WI38 (cell line): Measurements from ENCODE around the gene CELF2.

Experiments used
- H3K4me3 ChIP-seq: 2 replicates; pipeline ENCODE4 v1.5.1; 2011; ENCODE audit warnings: low read depth, mild to moderate bottlenecking, control low read depth, low read length
- TF ChIP-seq, protein P1 (sequence below): IDR thresholded peaks from 2 replicates; pipeline ENCODE4 v1.5.1; 2012; ENCODE audit warnings: low read depth, mild to moderate bottlenecking, control low read depth, low read length

Gene CELF2

DNA sequence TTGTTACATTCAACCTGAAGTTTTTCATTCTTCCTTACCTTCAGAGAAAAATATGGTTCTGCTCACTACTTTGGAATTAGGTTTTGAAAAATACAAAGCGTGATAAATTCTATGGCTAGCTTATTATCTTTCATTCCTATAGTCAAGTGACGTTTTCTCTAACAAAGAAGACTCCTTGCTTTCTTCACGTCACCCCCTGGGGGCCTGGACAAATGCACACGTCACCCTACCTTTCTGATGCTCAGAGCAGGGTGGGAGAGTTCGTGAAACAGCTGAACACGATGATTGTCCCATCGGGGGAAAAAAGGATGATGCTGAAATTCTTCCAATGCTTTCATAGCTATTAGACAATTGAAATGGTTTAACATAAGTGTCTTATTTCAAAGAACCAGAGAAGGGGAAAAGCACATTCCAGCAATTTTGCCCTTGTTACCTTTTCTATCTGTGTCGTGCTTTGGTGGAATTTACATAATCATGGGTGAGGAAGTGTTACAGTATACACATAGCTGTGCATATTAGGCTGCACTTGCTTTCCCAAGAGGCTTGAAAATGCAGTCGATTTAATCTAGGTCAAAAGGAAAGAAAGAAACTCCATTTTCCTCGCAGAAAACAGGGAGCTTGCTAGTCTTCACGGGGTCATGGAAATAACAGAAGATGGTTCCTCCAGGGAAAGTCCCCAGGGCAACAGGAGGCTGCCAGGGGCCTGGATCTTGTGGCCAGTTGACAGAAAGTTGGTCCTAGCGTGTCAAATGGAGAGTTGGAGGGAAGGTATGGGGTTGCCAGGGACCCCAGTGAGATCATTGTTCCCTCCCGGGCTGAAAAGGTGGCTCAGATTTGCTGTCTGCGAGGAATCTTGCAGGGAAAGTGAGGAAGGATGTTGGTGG is 189.2 kb downstream of the CELF2 start:
- no peak overlapping the region for H3K4me3 ChIP-seq
- TF ChIP-seq, protein P1, sequence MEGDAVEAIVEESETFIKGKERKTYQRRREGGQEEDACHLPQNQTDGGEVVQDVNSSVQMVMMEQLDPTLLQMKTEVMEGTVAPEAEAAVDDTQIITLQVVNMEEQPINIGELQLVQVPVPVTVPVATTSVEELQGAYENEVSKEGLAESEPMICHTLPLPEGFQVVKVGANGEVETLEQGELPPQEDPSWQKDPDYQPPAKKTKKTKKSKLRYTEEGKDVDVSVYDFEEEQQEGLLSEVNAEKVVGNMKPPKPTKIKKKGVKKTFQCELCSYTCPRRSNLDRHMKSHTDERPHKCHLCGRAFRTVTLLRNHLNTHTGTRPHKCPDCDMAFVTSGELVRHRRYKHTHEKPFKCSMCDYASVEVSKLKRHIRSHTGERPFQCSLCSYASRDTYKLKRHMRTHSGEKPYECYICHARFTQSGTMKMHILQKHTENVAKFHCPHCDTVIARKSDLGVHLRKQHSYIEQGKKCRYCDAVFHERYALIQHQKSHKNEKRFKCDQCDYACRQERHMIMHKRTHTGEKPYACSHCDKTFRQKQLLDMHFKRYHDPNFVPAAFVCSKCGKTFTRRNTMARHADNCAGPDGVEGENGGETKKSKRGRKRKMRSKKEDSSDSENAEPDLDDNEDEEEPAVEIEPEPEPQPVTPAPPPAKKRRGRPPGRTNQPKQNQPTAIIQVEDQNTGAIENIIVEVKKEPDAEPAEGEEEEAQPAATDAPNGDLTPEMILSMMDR = no peak

DNA sequence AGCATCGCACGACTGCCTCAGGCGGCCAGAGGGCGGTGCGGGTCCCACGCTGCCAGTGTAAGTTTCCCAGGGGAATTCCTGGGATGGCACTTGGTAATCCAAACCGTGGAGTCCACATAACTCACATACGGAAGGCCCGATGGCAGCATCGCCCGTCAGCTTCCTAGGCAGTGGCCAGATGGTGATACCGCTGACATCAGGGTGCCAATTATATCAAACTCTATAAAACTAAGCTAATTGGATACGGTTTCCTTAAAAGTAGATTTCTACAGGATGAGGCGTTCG is 189.8 kb downstream of the CELF2 start:
- TF ChIP-seq, protein P1 = no peak
- no peak overlapping the region for H3K4me3 ChIP-seq

GRCh38 chr10:11208243-11208642 is 190.6 kb downstream of the CELF2 start:
- TF ChIP-seq, protein P1 = no peak
- H3K4me3 ChIP-seq = no peak overlapping the region

- no peak overlapping the region for H3K4me3 ChIP-seq
- TF ChIP-seq, protein P1 = no peak
These were observed 191.5 kb downstream of the CELF2 start for GRCh38 chr10:11208908-11209829.

- H3K4me3 ChIP-seq = no peak overlapping the region
- TF ChIP-seq, protein P1 = no peak
These were observed 192.1 kb downstream of the CELF2 start for GRCh38 chr10:11209830-11210181.

- TF ChIP-seq, protein P1 = no peak
- no peak overlapping the region for H3K4me3 ChIP-seq
These were observed 192.7 kb downstream of the CELF2 start for GRCh38 chr10:11210211-11210922.
